Mesendoderm (in vitro differentiated cells): ENCODE data around the gene APMAP.

ENCODE experiments used
- DNase-seq: peaks from one replicate; pipeline ENCODE4 v3.0.0; 2013
- H2AK5ac ChIP-seq: 2 replicates; pipeline ENCODE4 v1.6.1; 2013; ENCODE audit warnings: low read length, inconsistent platforms
- H2BK120ac ChIP-seq: 2 replicates; pipeline ENCODE4 v1.6.1; 2013; ENCODE audit warnings: low read depth, mild to moderate bottlenecking, low read length, moderate library complexity, mixed read lengths
- H2BK15ac ChIP-seq: replicated peaks from 2 replicates; pipeline ENCODE4 v1.6.1; 2013; ENCODE audit warnings: low read depth, mild to moderate bottlenecking, moderate library complexity
- H2BK5ac ChIP-seq: 2 replicates; pipeline ENCODE4 v1.6.1; 2013; ENCODE audit warnings: low read length, inconsistent platforms
- H3K18ac ChIP-seq: 2 replicates; pipeline ENCODE4 v1.6.1; 2013; ENCODE audit warnings: mild to moderate bottlenecking, low read length, mixed read lengths
- H3K23ac ChIP-seq: one replicate; pipeline ENCODE4 v1.6.1; 2013; ENCODE audit warnings: low read length
- H3K27ac ChIP-seq: 2 replicates; pipeline ENCODE4 v1.5.1; 2013; ENCODE audit warnings: low read depth, mild to moderate bottlenecking, inconsistent platforms, low read length, moderate library complexity
- H3K27me3 ChIP-seq: 2 replicates; pipeline ENCODE4 v1.6.1; 2013; ENCODE audit warnings: low read length, control low read depth, mild to moderate bottlenecking, inconsistent platforms; ENCODE audit not compliant: insufficient read depth, poor library complexity
- H3K36me3 ChIP-seq: 2 replicates; pipeline ENCODE4 v1.6.1; 2013; ENCODE audit warnings: low read length, inconsistent platforms; ENCODE audit not compliant: control insufficient read depth, insufficient read depth
- H3K4ac ChIP-seq: one replicate; pipeline ENCODE4 v1.6.1; 2013; ENCODE audit warnings: low read depth, mild to moderate bottlenecking, low read length, moderate library complexity
- H3K4me1 ChIP-seq: 2 replicates; pipeline ENCODE4 v1.6.1; 2013; ENCODE audit warnings: low read depth, low read length, inconsistent platforms; ENCODE audit not compliant: control insufficient read depth
- H3K4me2 ChIP-seq: 2 replicates; pipeline ENCODE4 v1.6.1; 2013; ENCODE audit warnings: low read length
- H3K4me3 ChIP-seq: 2 replicates; pipeline ENCODE4 v1.5.1; 2013; ENCODE audit warnings: mild to moderate bottlenecking, low read length
- H3K56ac ChIP-seq: one replicate; pipeline ENCODE4 v1.6.1; 2013; ENCODE audit warnings: low read length
- H3K79me1 ChIP-seq: 2 replicates; pipeline ENCODE4 v1.6.1; 2013; ENCODE audit warnings: low read length, inconsistent platforms
- H3K79me2 ChIP-seq: 2 replicates; pipeline ENCODE4 v1.6.1; 2013; ENCODE audit warnings: mild to moderate bottlenecking, low read length; ENCODE audit not compliant: control insufficient read depth, insufficient read depth
- H3K9ac ChIP-seq: 2 replicates; pipeline ENCODE4 v1.6.1; 2013; ENCODE audit warnings: low read length, inconsistent platforms
- H4K5ac ChIP-seq: one replicate; pipeline ENCODE4 v1.6.1; 2013; ENCODE audit warnings: low read length
- H4K8ac ChIP-seq: one replicate; pipeline ENCODE4 v1.6.1; 2013; ENCODE audit warnings: low read depth, mild to moderate bottlenecking, control low read depth, low read length, moderate library complexity
- WGBS: extraction: QIAGEN DNeasy Blood & Tissue Kit; methylation state at CpG from one replicate; pipeline ENCODE4 v1.1.7; 2013; ENCODE audit warnings: low lambda C conversion rate, missing lambda C conversion rate; ENCODE audit not compliant: insufficient coverage; ENCODE audit errors: extremely low coverage; 5-methylcytosine and 5-hydroxymethylcytosine counted together

The APMAP gene

GRCh38 chr20:25008388-25009217 is 16.1 kb upstream of the APMAP start:
- Histone ChIP-seq H2BK120ac (no peak overlapping the region), H2BK15ac (no peak overlapping the region), H3K56ac (no peak overlapping the region), H3K18ac (no peak overlapping the region), H2AK5ac (no peak overlapping the region), H3K4me3 (no peak overlapping the region), H3K4me2 (no peak overlapping the region), H4K5ac (no peak overlapping the region), H3K36me3 (no peaks in the 10 kb centered on the region), H4K8ac (no peak overlapping the region), H3K4me1 (no peaks in the 10 kb centered on the region), H3K9ac (no peak overlapping the region), H3K27me3 (no peaks in the 10 kb centered on the region), H3K4ac (no peak overlapping the region), H3K79me2 (no peaks in the 10 kb centered on the region), H2BK5ac (no peak overlapping the region), H3K23ac (no peak overlapping the region), H3K79me1 (no peaks in the 10 kb centered on the region), H3K27ac (no peak overlapping the region)
- WGBS, result no CpG with 5 or more reads among the region's 11 CpGs
- no peak for DNase-seq

- Histone ChIP-seq H3K56ac (no peak overlapping the region), H3K23ac (no peak overlapping the region), H3K4me1 (no peaks in the 10 kb centered on the region), H2BK15ac (no peak overlapping the region), H2AK5ac (no peak overlapping the region), H2BK5ac (no peak overlapping the region), H3K27me3 (no peaks in the 10 kb centered on the region), H2BK120ac (no peak overlapping the region), H3K4ac (no peak overlapping the region), H4K8ac (no peak overlapping the region), H3K36me3 (no peaks in the 10 kb centered on the region), H3K18ac (no peak overlapping the region), H3K4me2 (no peak overlapping the region), H4K5ac (no peak overlapping the region), H3K27ac (no peak overlapping the region), H3K4me3 (no peak overlapping the region), H3K9ac (no peak overlapping the region), H3K79me2 (no peaks in the 10 kb centered on the region), H3K79me1 (no peaks in the 10 kb centered on the region)
- DNase-seq, result no peak
- no CpG with 5 or more reads among the region's 22 CpGs for WGBS
Measured at GRCh38 chr20:25007491-25008305, 15.1 kb upstream of the APMAP start.

- DNase-seq, result no peak
- Histone ChIP-seq H3K4me1 (no peaks in the 10 kb centered on the region), H2BK5ac (no peak overlapping the region), H3K4me2 (no peak overlapping the region), H2BK15ac (no peak overlapping the region), H3K4me3 (no peak overlapping the region), H3K27me3 (no peaks in the 10 kb centered on the region), H3K23ac (no peak overlapping the region), H3K18ac (no peak overlapping the region), H3K36me3 (no peaks in the 10 kb centered on the region), H3K9ac (no peak overlapping the region), H3K56ac (no peak overlapping the region), H2AK5ac (no peak overlapping the region), H4K5ac (no peak overlapping the region), H3K4ac (no peak overlapping the region), H3K27ac (no peak overlapping the region), H3K79me1 (no peaks in the 10 kb centered on the region), H4K8ac (no peak overlapping the region), H3K79me2 (no peaks in the 10 kb centered on the region), H2BK120ac (no peak overlapping the region)
- no CpG with 5 or more reads among the region's 12 CpGs for WGBS
Measured at GRCh38 chr20:25006431-25007167, 14.0 kb upstream of the APMAP start.

- Histone ChIP-seq H3K27ac (no peak overlapping the region), H2AK5ac (no peak overlapping the region), H3K4me3 (no peak overlapping the region), H3K4me1 (no peaks in the 10 kb centered on the region), H3K79me2 (no peaks in the 10 kb centered on the region), H3K18ac (no peak overlapping the region), H3K4ac (no peak overlapping the region), H4K5ac (no peak overlapping the region), H2BK15ac (no peak overlapping the region), H3K9ac (no peak overlapping the region), H2BK120ac (no peak overlapping the region), H3K23ac (no peak overlapping the region), H3K36me3 (no peaks in the 10 kb centered on the region), H3K4me2 (no peak overlapping the region), H2BK5ac (no peak overlapping the region), H4K8ac (no peak overlapping the region), H3K79me1 (no peaks in the 10 kb centered on the region), H3K56ac (no peak overlapping the region), H3K27me3 (no peaks in the 10 kb centered on the region)
- WGBS, result no CpG with 5 or more reads among the region's 8 CpGs
- DNase-seq, result no peak
Measured at GRCh38 chr20:25005661-25006060, 13.1 kb upstream of the APMAP start.

GRCh38 chr20:25005220-25005619 is 12.7 kb upstream of the APMAP start:
- no peak overlapping the region for H4K5ac ChIP-seq
- H3K4me3 ChIP-seq, result no peak overlapping the region
- H4K8ac ChIP-seq, result no peak overlapping the region
- H2BK5ac ChIP-seq, result no peak overlapping the region
- no peak overlapping the region for H3K18ac ChIP-seq
- no peak overlapping the region for H3K4me2 ChIP-seq
- H2BK15ac ChIP-seq, result no peak overlapping the region
- H3K56ac ChIP-seq, result no peak overlapping the region
- no peak overlapping the region for H3K9ac ChIP-seq
- H3K36me3 ChIP-seq, result no peaks in the 10 kb centered on the region
- no peak overlapping the region for H2AK5ac ChIP-seq
- H3K27me3 ChIP-seq, result no peaks in the 10 kb centered on the region
- no CpG with 5 or more reads among the region's 2 CpGs for WGBS
- no peak overlapping the region for H3K23ac ChIP-seq
- H3K79me1 ChIP-seq, result no peaks in the 10 kb centered on the region
- no peak overlapping the region for H3K4ac ChIP-seq
- H3K27ac ChIP-seq, result no peak overlapping the region
- no peak for DNase-seq
- H3K4me1 ChIP-seq, result no peaks in the 10 kb centered on the region
- no peaks in the 10 kb centered on the region for H3K79me2 ChIP-seq
- no peak overlapping the region for H2BK120ac ChIP-seq
